Upper lobe of left lung (tissue), 6 donors: Measurements from ENCODE around the gene RBM20. TPM values are rescaled to one million over a fixed set of nuclear protein-coding genes. Genes with fewer than 3 reads are reported as not detected.

ENCODE experiments used
- ATAC-seq, 2 donors: fragments of 200-7000 bp; cut with Tn5 transposase; one replicate each; pipeline ENCODE4 v1.9.1; 2022; ENCODE audit warnings: mild to moderate bottlenecking in 2 of 2, moderate library complexity in 2 of 2; ENCODE audit not compliant: low FRiP score in 2 of 2
- DNase-seq, 2 donors: peaks; one replicate each; pipeline ENCODE4 v3.0.0-alpha.2; 2019 to 2020
- H3K27ac ChIP-seq, 4 donors: fragments of 200-600 bp; sonication (generic); one replicate each; pipeline ENCODE4 v1.5.1; 2016 to 2019
- H3K27me3 ChIP-seq, 4 donors: fragments of 200-600 bp; sonication (generic); one replicate each; pipeline ENCODE4 v1.5.1; 2017 to 2019
- H3K36me3 ChIP-seq, 4 donors: fragments of 200-600 bp; sonication (generic); one replicate each; pipeline ENCODE4 v1.5.1; 2016 to 2019
- H3K4me1 ChIP-seq, 4 donors: fragments of 200-600 bp; sonication (generic); one replicate each; pipeline ENCODE4 v1.5.1; 2018 to 2019
- H3K4me3 ChIP-seq, 4 donors: fragments of 200-600 bp; sonication (generic); one replicate each; pipeline ENCODE4 v1.5.1; 2017 to 2019; ENCODE audit warnings: mild to moderate bottlenecking in 2 of 4, moderate library complexity in 1 of 4
- H3K9me3 ChIP-seq, 4 donors: fragments of 200-600 bp; sonication (generic); one replicate each; pipeline ENCODE4 v1.5.1; 2018 to 2019
- CTCF ChIP-seq, 6 experiments: fragments of 450-650 bp in 4 of 6; fragments of 200-600 bp in 2 of 6; sonication (generic) in 2 of 6; IDR thresholded peaks; one replicate each; pipeline ENCODE4 v1.5.1; 2016 to 2019; ENCODE audit warnings: antibody characterized with exemption in 6 of 6
- EP300 ChIP-seq, 4 donors: sonication (generic); formaldehyde crosslinking; IDR thresholded peaks; one replicate each; pipeline ENCODE4 v1.5.1; 2017; ENCODE audit warnings: antibody characterized with exemption in 4 of 4, control low read depth in 2 of 4
- POLR2A ChIP-seq, 4 donors: fragments of 450-650 bp; IDR thresholded peaks; one replicate each; pipeline ENCODE4 v1.5.1; 2016 to 2017; ENCODE audit warnings: antibody characterized with exemption in 4 of 4, mild to moderate bottlenecking in 2 of 4
- POLR2AphosphoS5 ChIP-seq, 2 donors: sonication (generic); formaldehyde crosslinking; IDR thresholded peaks; one replicate each; pipeline ENCODE4 v1.5.1; 2017; ENCODE audit warnings: antibody characterized with exemption in 2 of 2
- WGBS, 2 donors: methylation state at CpG; one replicate each; pipeline ENCODE4 v1.1.5; 2017 to 2018; 5-methylcytosine and 5-hydroxymethylcytosine counted together
- total RNA-seq, 6 donors: library from RNA; depleted of rRNA in 4 of 6; stranded (reverse); fragments of >200 nt in 4 of 6; gene quantifications; one replicate each; pipeline versions ENCODE4 v1.1.0 to v1.2.1, GENCODE V29; 2016 to 2021
- donor health status: DM: no; HTN: no; CAD: no; lungs with moderate emphysema.
- donor health status: DM: no; HTN: yes; CAD: no; lungs with severe emphysema.

Gene RBM20
- total RNA-seq, 6 donors from 2014 or later: 0.11 to 7.5 (median 1.5) TPM

- no peaks in the 10 kb centered on the region for H3K4me1 ChIP-seq
- WGBS, 2 donors: 26 to 36% methylated on average over 11 to 12 of the region's 12 CpGs
- no peak overlapping the region for H3K4me3 ChIP-seq
- no peaks in the 10 kb centered on the region for H3K36me3 ChIP-seq
- ATAC-seq (no peak), DNase-seq (no peak)
- peaks cover 0 to 13% (median 0%) of the 10 kb centered on the region in 4 donors for H3K27me3 ChIP-seq
- no peaks in the 10 kb centered on the region for H3K9me3 ChIP-seq
- TF ChIP-seq CTCF (IDR thresholded peaks at IDR 0.05): no peak
- TF ChIP-seq EP300 (IDR thresholded peaks at IDR 0.05): no peak
- TF ChIP-seq POLR2AphosphoS5 (IDR thresholded peaks at IDR 0.05): no peak
- no peak for TF ChIP-seq POLR2A (IDR thresholded peaks at IDR 0.05)
- H3K27ac ChIP-seq: no peak overlapping the region
Observed at GRCh38 chr10:110651044-110651958, 7.2 kb downstream of the RBM20 start.

GRCh38 chr10:110652475-110653118, 8.5 kb downstream of the RBM20 start:
- whole genome bisulfite sequencing, 2 donors: 76% methylated on average over 6 of the region's 6 CpGs
- no peak for DNase-seq
- H3K9me3 ChIP-seq: no peaks in the 10 kb centered on the region
- peaks cover 0 to 10% (median 0%) of the 10 kb centered on the region in 4 donors for H3K27me3 ChIP-seq
- no peak overlapping the region for H3K27ac ChIP-seq
- no peak overlapping the region for H3K4me3 ChIP-seq
- H3K4me1 ChIP-seq: no peaks in the 10 kb centered on the region
- no peak for ATAC-seq
- TF ChIP-seq POLR2AphosphoS5 (IDR thresholded peaks at IDR 0.05) (no peak), CTCF (IDR thresholded peaks at IDR 0.05) (no peak), POLR2A (IDR thresholded peaks at IDR 0.05) (no peak), EP300 (IDR thresholded peaks at IDR 0.05) (no peak)
- no peaks in the 10 kb centered on the region for H3K36me3 ChIP-seq

- Histone ChIP-seq H3K9me3 (no peaks in the 10 kb centered on the region), H3K4me3 (no peak overlapping the region), H3K36me3 (no peaks in the 10 kb centered on the region), H3K27ac (no peak overlapping the region), H3K27me3 (peaks cover 0 to 5% (median 0%) of the 10 kb centered on the region in 4 donors), H3K4me1 (no peaks in the 10 kb centered on the region)
- DNase-seq (no peak), ATAC-seq (no peak)
- TF ChIP-seq EP300 (IDR thresholded peaks at IDR 0.05) (no peak), CTCF (IDR thresholded peaks at IDR 0.05) (no peak), POLR2AphosphoS5 (IDR thresholded peaks at IDR 0.05) (no peak), POLR2A (IDR thresholded peaks at IDR 0.05) (no peak)
- WGBS, 2 donors: 33 to 37% methylated on average over 1 of the region's 1 CpG
Observed at GRCh38 chr10:110655320-110655719, 11.2 kb downstream of the RBM20 start.

GRCh38 chr10:110656612-110657011, 12.5 kb downstream of the RBM20 start:
- Histone ChIP-seq H3K4me3 (no peak overlapping the region), H3K36me3 (no peaks in the 10 kb centered on the region), H3K9me3 (no peaks in the 10 kb centered on the region), H3K27ac (no peak overlapping the region), H3K27me3 (peaks cover 0 to 4% (median 0%) of the 10 kb centered on the region in 4 donors), H3K4me1 (no peaks in the 10 kb centered on the region)
- WGBS, 2 donors: 96 to 97% methylated on average over 4 of the region's 4 CpGs
- TF ChIP-seq POLR2AphosphoS5 (IDR thresholded peaks at IDR 0.05): no peak
- no peak for TF ChIP-seq EP300 (IDR thresholded peaks at IDR 0.05)
- no peak for TF ChIP-seq POLR2A (IDR thresholded peaks at IDR 0.05)
- no peak for DNase-seq
- no peak for ATAC-seq

- Histone ChIP-seq H3K27ac (no peak overlapping the region), H3K4me3 (no peak overlapping the region), H3K36me3 (no peaks in the 10 kb centered on the region), H3K4me1 (no peaks in the 10 kb centered on the region), H3K27me3 (peaks cover 0 to 4% (median 0%) of the 10 kb centered on the region in 4 donors), H3K9me3 (no peaks in the 10 kb centered on the region)
- 77 to 84% methylated on average over 11 of the region's 11 CpGs for WGBS, 2 donors
- DNase-seq (no peak), ATAC-seq (no peak)
- TF ChIP-seq POLR2A (IDR thresholded peaks at IDR 0.05): no peak
- TF ChIP-seq CTCF (IDR thresholded peaks at IDR 0.05): no peak
- TF ChIP-seq EP300 (IDR thresholded peaks at IDR 0.05): no peak
- no peak for TF ChIP-seq POLR2AphosphoS5 (IDR thresholded peaks at IDR 0.05)
Observed at GRCh38 chr10:110657973-110658691, 14.0 kb downstream of the RBM20 start.
